ENCODE results near the gene JMJD4. TPM values are rescaled to one million over a fixed set of nuclear protein-coding genes. Genes with fewer than 3 reads are reported as not detected.

The JMJD4 gene
- total RNA-seq, 1 donor from 2014 or later: 18.5 TPM

- DNase-seq: no peak
Measured at GRCh38 chr1:227768640-227769039, 33.5 kb upstream of the JMJD4 start.

DNA sequence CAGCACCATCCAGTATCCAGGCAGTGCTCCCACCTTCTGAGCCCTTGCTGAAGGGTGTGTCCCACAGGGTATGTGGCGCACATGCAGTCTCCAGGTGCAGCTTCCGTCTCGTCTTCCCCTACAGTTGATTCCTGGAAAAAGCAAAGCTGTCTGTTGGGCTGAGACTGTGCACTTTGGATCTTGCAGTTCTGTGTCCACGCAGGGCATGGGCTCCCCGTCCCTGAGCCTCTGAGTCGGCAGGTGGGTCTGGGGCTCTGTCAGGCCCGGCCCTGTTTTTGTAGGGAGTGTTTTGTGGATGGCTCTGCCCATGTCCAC, 33.0 kb upstream of the JMJD4 start:
- DNase-seq: no peak

DNA sequence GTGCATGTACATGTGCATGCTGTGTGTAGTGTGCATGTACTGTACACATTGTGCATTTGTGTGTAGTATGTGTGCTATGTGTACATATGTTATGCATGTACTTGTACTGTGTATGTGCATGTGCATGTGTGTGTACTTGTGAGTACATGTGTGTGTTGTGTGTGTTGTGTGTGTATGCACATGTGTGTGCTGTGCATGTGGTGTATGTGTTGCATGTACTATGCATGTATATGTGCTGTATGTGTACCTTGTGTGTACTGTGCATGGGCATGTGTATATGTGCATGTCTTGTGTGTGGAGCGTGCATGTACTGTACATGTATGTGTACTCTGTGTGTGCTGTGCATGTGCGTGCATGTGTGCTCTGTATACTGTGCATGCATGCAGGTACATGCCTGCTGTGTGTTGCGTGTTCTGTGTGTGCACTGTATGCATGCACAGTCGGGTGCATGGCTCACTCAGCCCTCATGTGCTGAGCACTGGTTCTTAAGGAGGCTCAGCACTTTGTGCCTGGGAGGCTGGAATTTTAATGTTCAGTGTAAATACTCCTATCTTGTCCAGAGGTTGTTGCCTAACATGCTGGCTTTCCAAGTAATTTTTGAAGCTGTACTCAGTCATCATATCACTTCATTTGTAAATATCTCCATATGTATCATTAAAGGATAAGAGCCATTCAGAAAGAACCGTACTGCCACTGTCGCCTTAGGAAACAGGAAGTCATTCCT, 32.5 kb upstream of the JMJD4 start:
- DNase-seq: no peak

- DNase-seq: no peak
Measured at GRCh38 chr1:227766653-227767277, 31.7 kb upstream of the JMJD4 start.

DNA sequence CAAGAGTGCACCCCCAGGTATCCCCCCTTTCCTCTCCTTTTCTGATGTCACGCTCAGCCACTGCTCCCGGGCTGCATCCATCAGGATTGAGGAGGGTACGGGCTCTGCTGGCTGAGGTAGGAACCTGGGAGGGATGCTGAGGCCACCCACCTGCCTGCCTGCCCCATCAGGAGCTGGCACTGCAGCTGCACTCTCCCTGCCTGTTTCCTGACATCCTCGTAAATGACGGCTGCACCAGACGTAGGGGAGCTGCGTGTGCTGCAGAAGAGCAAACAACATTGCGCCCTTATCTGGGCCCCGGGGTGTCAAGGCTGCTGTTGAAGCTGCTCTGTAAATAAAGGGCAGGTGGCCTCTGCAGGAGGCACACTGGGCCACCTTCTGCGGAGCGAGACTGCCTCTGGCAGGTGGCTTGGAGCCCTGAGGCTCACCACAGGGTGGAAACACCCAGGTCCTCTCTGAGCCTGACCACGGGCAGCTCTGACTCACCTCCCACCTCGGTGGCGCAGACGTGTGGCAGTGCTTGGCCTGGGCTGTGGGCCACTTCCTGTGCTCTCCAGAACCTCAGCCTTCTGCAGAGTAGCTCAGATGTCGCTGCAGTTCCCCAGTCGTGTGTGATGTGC, 31.0 kb upstream of the JMJD4 start:
- no peak for DNase-seq

DNA sequence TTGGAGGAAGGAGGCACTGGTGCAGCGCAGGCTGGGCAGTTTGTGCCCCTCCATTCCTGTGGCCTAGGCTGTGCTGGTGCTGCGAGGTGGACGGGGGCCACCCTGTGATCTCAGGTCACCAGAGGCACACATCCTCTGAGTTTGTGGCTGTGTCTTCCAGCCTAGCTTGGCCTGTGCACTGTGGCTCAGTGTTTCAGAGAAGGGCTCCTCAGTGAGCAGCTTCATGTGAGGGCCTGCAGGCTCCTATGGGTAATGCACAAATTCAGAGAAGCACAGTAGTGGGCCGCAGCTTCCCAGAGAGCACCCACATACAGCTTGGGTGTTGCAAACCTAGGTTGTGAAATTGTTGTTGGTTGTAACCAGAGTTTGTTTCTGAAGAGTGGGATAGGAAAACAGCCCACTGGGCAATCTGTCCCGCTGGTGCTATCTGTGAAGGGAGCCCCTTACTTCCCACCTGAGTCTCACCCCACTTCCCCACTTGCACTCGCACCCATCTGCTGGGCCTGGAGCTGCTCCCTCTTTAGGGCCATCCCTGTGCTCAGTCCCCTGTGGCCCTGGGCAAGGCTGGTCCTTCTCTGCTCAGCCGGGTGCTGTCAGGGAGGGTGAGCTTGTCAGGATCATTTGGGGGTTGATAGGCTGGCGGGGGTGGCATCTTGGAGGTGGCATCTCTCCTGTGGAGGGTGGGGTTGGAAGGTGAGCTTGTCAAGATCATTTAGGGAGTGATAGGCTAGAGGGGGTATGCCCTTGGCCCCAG, 30.3 kb upstream of the JMJD4 start:
- DNase-seq: no peak

DNA sequence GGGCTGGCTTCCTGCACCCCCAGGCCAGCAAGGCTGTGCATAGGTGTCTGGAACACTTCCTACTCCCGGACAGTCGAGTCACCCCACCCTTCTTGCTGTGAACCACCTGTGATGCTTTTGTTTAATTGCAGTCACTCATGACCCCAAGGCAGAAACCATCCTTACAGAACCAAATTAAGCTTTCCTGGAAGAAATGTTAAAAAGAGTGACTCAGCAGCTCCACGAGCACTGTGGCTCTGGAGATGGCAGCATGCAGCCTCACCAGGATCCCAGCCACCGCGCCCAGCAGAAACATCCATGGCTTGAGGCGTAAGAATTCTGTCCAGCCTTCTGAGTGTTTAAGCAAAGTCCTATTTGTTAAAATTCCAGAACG, 28.9 kb upstream of the JMJD4 start:
- no peak for DNase-seq

GRCh38 chr1:227763246-227764018, 28.3 kb upstream of the JMJD4 start:
- DNase-seq: no peak

- DNase-seq: peak; percentile 94
Measured at GRCh38 chr1:227762231-227762911, 27.3 kb upstream of the JMJD4 start.

GRCh38 chr1:227761621-227762230, 26.6 kb upstream of the JMJD4 start:
- DNase-seq: no peak

- DNase-seq: no peak
Measured at GRCh38 chr1:227760377-227760776, 25.3 kb upstream of the JMJD4 start.

DNA sequence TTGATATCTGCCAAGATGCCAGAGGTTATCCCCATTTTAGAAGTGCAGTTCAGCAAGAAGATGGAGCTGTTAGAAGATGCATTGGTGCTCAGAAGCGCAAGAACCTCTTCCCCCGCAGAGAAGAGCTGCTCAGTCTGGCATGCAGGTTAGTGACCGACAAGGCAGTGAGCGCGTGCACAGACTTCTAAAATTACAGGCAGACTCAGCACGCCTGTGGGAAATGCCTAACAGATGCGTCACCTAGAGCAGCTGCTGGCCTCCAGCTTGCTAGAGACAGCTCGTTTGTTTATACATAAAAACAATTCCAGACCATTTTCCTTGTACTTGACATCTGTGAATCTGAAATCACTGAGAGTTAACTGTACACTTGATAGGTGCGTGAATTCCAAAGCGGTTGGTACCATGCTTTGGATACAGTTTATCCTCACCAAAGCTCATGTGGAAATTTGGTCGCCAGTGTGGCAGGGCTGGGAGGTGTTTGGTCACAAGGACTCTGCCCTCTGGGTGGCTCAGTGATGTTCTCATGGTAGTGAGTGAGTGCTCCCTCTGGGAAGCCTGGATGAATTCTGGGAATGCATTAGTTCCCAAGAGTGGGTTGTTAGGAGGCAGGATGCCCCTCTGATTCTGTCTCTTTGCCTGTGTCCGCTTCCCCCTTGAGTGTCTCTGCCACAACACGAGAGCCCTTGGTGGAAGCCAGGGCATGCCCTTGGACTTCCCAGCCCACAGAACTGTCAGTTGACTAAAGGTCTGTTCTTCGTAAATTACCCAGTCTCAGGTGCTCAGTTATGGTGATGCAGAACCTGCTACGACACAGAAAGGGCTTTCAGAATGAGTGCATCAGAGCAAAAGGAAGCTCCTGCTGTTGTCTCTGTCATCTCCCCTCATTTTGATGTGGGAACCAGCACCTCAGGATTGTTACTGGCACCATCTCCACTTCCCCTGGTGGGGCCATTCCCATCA, 24.5 kb upstream of the JMJD4 start:
- DNase-seq: peak; percentile 95

DNA sequence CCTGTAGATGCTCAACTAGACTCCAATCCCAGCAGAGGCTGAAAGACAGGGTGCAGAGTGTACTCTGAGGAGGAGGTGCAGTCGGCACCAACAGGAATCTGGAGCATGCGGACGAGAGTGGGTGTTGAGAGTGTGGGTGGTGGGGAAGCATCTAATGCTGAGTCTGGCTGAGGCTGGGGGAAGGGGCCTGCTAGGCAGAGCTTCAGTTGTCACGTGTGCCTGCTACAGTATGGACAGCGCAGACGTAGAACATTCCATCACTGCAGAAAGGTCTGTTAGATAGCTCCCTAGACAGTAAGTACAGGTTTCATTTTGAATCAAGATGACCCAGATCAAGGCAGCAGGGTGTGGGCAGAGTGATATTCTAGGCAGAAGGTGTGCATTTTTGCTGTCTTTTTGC, 23.3 kb upstream of the JMJD4 start:
- no peak for DNase-seq

DNA sequence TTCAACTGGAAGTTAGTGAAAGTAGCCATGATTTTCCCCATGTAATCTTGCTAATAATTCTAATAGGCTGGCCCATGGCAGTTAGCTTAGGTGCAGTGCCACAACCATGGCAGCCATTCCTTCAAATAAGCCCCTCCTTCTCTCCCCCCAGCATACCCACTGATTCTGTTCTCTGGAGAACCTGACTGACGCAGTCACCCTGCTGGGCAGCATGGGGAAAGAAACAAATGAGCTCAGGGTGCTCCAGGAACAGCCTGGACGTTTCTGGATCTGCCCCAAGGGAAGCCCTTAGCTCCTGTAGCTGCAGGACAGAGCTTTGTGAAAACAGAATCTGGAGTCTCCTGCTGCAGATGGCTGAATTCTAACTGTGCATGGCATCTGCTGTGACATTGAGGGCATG, 22.7 kb upstream of the JMJD4 start:
- DNase-seq: no peak

DNA sequence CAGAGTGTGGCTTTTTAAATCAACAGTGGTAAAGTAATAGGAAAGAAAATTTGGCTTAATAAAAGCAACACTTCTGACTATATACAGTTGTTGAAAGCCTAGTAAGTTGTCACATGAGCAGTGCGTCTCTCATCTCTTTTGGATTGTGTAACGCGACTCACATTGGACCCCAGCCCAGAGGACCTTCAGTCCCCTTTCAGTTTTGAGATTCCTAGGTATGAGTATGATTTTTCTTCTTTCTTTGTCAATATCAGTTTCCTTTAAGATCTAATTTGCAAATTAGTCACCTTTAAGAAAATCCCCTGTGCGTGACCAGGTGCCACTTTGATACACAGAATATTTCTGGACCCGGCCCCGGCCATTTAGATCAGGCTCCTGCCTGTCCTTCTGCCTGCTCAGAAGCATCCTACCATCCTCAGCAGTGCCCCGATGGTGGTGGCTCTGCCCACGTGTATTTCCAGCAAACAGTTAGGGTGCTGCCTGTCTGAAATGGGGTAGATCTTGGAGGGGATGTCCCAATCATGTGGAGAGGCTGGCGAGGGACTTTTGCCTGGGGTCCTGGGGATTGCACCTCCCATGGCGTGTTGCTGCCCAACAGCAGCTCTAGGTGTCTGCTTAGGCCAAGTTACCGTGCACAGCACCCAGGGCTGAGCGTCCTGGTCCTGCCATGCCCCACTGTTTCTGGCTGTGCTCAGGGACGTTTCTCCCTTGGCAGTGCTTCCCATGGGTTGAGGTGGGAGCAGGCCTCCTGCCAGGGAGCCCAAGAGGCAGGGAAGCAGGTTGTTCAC, 21.3 kb upstream of the JMJD4 start:
- DNase-seq: no peak

- no peak for DNase-seq
Measured at GRCh38 chr1:227754958-227755357, 19.9 kb upstream of the JMJD4 start.

GRCh38 chr1:227753999-227754711, 19.1 kb upstream of the JMJD4 start:
- peak; percentile 81 for DNase-seq

GRCh38 chr1:227749916-227750710, 15.0 kb upstream of the JMJD4 start:
- DNase-seq: no peak

All from tongue (tissue), 2 donors.